Activated B cell treated with CpG ODN at 0.5 μM for 24 hours (primary cell): ENCODE measurements around the gene SMIM20. TPM values are rescaled to one million over a fixed set of nuclear protein-coding genes. Genes with fewer than 3 reads are reported as not detected.

ENCODE experiments used
- ATAC-seq: fragments of 200-7000 bp; cut with Tn5 transposase; one replicate; pipeline ENCODE4 v1.10.0; 2021; ENCODE audit warnings: low read depth, mild to moderate bottlenecking, moderate library complexity
- CTCF ChIA-PET: fragments of 350-600 bp; sonication (Branson Sonifier 250); formaldehyde crosslinking; loops from one replicate; lab custom pipeline; 2021; ENCODE audit warnings: antibody characterized with exemption; lab: Charles Lee
- POLR2A ChIA-PET: fragments of 350-600 bp; sonication (Branson Sonifier 250); formaldehyde crosslinking; loops from one replicate; lab custom pipeline; 2021; ENCODE audit warnings: antibody characterized with exemption; lab: Charles Lee
- DNase-seq: peaks from one replicate; pipeline ENCODE4 v3.0.0; 2022
- H3K27ac Mint-ChIP-seq: one replicate; pipeline ENCODE4 v1.8.0; 2020; ENCODE audit warnings: mixed read lengths
- H3K27me3 Mint-ChIP-seq: one replicate; pipeline ENCODE4 v1.8.0; 2021; ENCODE audit warnings: mixed read lengths
- H3K36me3 Mint-ChIP-seq: one replicate; pipeline ENCODE4 v1.8.0; 2021; ENCODE audit warnings: low read depth, mixed read lengths
- H3K4me1 Mint-ChIP-seq: one replicate; pipeline ENCODE4 v1.8.0; 2021; ENCODE audit warnings: mixed read lengths
- H3K4me3 Mint-ChIP-seq: one replicate; pipeline ENCODE4 v1.8.0; 2020; ENCODE audit warnings: mild to moderate bottlenecking, mixed read lengths
- H3K9me3 Mint-ChIP-seq: one replicate; pipeline ENCODE4 v1.8.0; 2020; ENCODE audit warnings: mixed read lengths
- CTCF ChIP-seq: fragments of 200-600 bp; IDR thresholded peaks from one replicate; pipeline ENCODE4 v1.8.0; 2022; ENCODE audit warnings: antibody characterized with exemption, mild to moderate bottlenecking
- intact Hi-C: fragments of 100-400 bp; cut with micrococcal nuclease; formaldehyde crosslinking; loops from one replicate; pipeline ENCODE4 v1.15.1; 2024
- total RNA-seq: library from RNA; stranded (reverse); gene quantifications from 2 replicates; pipeline ENCODE4 v1.2.3, GENCODE V29; 2022

SMIM20 gene
- total RNA-seq, 1 donor from 2014 or later = 18.7 TPM

- ChIA-PET CTCF (interaction anchor here (0.6 to 2.6 kb wide), 6 partner anchors 12 to 397 kb away, joined by 3 to 9 read pairs (median 4); no protein-coding TSS in a partner anchor), POLR2A (interaction anchor here (2.7 kb wide), 1 partner anchor 15 kb away, joined by 11 read pairs; the partner anchor contains the start of gene SMIM20)
- H3K9me3 Mint-ChIP-seq = no peaks in the 10 kb centered on the region
- H3K27ac Mint-ChIP-seq = no peak overlapping the region
- no peak overlapping the region for H3K4me3 Mint-ChIP-seq
- ATAC-seq = no peak
- no peaks in the 10 kb centered on the region for H3K4me1 Mint-ChIP-seq
- intact Hi-C loops = loop anchor here (5.0 kb wide), 2 partner anchors 59 to 154 kb away; no protein-coding TSS in a partner anchor
- H3K36me3 Mint-ChIP-seq = peaks cover 26% of the 10 kb centered on the region
- no peak for TF ChIP-seq CTCF
- no peak for DNase-seq
- H3K27me3 Mint-ChIP-seq = no peaks in the 10 kb centered on the region
Observed at GRCh38 chr4:25928379-25929297, 14.6 kb downstream of the SMIM20 start.

GRCh38 chr4:25929298-25929686 lies 15.3 kb downstream of the SMIM20 start:
- CTCF ChIA-PET = interaction anchor here (1.0 to 2.4 kb wide), 4 partner anchors 13 to 396 kb away, joined by 3 to 9 read pairs (median 4); no protein-coding TSS in a partner anchor
- TF ChIP-seq CTCF = no peak
- intact Hi-C loops = loop anchor here (5.0 kb wide), 2 partner anchors 58 to 153 kb away; no protein-coding TSS in a partner anchor
- H3K27me3 Mint-ChIP-seq = no peaks in the 10 kb centered on the region
- POLR2A ChIA-PET = interaction anchor here (2.7 kb wide), 1 partner anchor 16 kb away, joined by 11 read pairs; the partner anchor contains the start of gene SMIM20
- H3K9me3 Mint-ChIP-seq = no peaks in the 10 kb centered on the region
- H3K36me3 Mint-ChIP-seq = peaks cover 25% of the 10 kb centered on the region
- H3K27ac Mint-ChIP-seq = no peak overlapping the region
- no peak for ATAC-seq
- no peak for DNase-seq
- no peak overlapping the region for H3K4me3 Mint-ChIP-seq
- no peaks in the 10 kb centered on the region for H3K4me1 Mint-ChIP-seq

GRCh38 chr4:25930731-25931354 lies 16.8 kb downstream of the SMIM20 start:
- Mint-ChIP-seq H3K27ac (no peak overlapping the region), H3K4me3 (no peak overlapping the region), H3K4me1 (no peaks in the 10 kb centered on the region), H3K9me3 (no peaks in the 10 kb centered on the region), H3K27me3 (no peaks in the 10 kb centered on the region), H3K36me3 (peaks cover 25% of the 10 kb centered on the region)
- ChIA-PET CTCF (no interaction called here), POLR2A (no interaction called here)
- DNase-seq = no peak
- intact Hi-C loops = no loop called here
- ATAC-seq = no peak
- TF ChIP-seq CTCF = no peak

GRCh38 chr4:25936696-25937095 lies 22.7 kb downstream of the SMIM20 start:
- Mint-ChIP-seq H3K36me3 (no peaks in the 10 kb centered on the region), H3K27me3 (peaks cover 2% of the 10 kb centered on the region), H3K27ac (no peak overlapping the region), H3K4me1 (peaks cover 15% of the 10 kb centered on the region), H3K4me3 (no peak overlapping the region), H3K9me3 (no peaks in the 10 kb centered on the region)
- intact Hi-C loops = no loop called here
- no peak for DNase-seq
- POLR2A ChIA-PET = no interaction called here
- CTCF ChIA-PET = no interaction called here
- ATAC-seq = no peak
- no peak for TF ChIP-seq CTCF

- intact Hi-C loops = no loop called here
- no peak overlapping the region for H3K4me3 Mint-ChIP-seq
- H3K9me3 Mint-ChIP-seq = no peaks in the 10 kb centered on the region
- POLR2A ChIA-PET = no interaction called here
- ATAC-seq (no peak), DNase-seq (no peak)
- no peak overlapping the region for H3K27ac Mint-ChIP-seq
- TF ChIP-seq CTCF = no peak
- CTCF ChIA-PET = no interaction called here
- peaks cover 15% of the 10 kb centered on the region for H3K4me1 Mint-ChIP-seq
- H3K27me3 Mint-ChIP-seq = peaks cover 2% of the 10 kb centered on the region
- no peaks in the 10 kb centered on the region for H3K36me3 Mint-ChIP-seq
Observed at GRCh38 chr4:25937801-25938200, 23.8 kb downstream of the SMIM20 start.
